RPMI8226 (cell line): ENCODE results near the gene CHCT1.
"Not testable (repeated sequence)": the region's sequence is repeated elsewhere in the genome, so short reads cannot be mapped to it uniquely, and the experiment has no call there.

ENCODE experiments used
- DNase-seq: peaks from one replicate; pipeline ENCODE4 v3.0.0-alpha.2; 2015

CHCT1 gene

DNA sequence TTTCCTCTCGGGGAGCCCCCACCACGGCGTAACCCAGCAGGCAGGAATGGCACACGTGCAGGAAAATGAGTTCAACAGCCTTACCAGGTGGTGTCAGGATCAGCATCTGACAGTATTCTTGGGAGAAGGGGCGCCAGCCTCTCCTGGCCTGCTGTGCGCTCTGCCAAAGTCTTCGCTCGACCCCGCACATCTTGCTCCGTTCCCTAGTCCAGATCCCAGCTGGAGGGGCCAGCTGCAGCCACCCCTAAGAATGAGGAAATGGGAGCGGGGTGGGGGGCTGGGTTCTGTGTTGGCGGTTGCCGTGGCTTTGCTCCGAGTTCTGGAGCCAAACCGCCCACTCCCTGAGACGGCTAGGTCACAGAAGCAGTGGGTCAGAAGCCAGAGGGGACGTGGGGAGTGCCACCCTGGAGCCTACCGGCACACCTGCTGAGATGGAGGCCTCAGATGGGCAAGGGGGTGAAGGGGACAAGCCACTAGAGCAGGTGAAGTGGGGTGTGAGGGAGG is at the start of gene CHCT1:
CHCT1 (plus strand) TSS at position 328 of the 504 bp plus-strand sequence; CDS start at position 432, 104 bp downstream.
- DNase-seq, result no peak

DNA sequence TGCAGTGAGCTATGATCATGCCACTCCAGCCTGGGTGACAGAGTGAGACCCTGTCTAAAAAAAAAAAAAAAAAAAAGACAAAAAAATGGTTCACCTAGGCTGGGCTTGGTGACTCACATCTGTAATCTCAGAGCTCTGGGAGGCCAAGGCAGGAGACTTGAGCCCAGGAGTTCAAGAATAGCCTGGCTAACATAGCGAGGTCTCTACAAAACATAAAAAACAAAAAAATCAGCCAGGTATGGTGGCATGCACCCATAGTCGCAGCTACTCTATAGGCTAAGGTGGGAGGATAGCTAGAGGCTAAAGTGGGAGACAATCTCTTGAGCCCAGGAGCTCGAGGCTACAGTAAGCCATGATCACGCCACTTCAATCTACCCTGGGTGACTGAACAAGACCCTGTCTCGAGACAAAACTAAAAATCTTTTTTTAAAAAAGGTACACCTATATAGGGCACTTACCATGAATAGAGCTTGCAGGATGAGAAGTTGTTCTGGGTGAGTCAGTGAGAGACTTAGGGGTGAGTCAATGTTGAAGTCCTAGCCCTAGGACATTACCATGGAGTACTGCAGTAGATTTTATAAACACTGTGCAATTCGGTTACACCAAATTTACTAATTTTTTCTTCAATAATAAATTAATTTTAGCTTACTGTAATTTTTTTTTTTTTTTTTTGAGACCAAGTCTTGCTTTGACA is 49.4 kb upstream of the CHCT1 start:
- DNase-seq, result no peak

DNA sequence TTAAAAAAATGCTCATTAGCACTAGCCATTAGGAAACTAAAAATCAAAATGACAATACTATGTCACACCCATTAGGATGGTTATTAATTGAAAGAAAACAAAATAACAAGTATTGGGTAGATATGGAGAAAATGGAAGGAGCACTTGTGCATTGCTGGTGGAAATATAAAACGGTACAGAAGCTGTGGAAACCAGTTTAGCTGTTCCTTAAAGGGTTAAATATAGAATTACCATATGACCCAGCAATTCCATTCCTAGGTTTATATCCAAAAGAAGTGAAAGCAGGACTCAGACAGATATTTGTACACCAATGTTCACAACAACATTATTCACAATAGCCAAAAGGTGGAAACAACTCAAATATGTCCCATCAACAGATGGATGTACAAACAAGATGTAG is 44.1 kb upstream of the CHCT1 start:
- not testable (repeated sequence) for DNase-seq

DNA sequence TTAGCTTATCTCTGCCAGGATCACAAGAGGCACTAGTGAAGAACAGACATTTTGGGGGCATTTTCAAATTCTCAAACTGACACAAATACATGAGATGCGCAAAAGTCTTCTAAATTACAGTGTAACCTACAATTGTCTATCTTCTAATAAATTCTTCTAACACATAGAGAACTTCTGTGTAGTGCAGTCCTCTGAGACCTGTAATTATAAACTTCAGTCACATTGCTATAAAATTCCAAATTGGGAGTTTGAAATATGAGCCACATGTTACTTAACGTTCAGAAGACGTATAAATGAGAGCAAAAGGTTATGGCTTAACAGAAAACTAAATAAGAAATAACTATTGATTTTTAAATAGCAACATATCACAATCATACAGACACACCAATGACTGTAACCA is 42.8 kb upstream of the CHCT1 start:
- DNase-seq, result not testable (repeated sequence)

DNA sequence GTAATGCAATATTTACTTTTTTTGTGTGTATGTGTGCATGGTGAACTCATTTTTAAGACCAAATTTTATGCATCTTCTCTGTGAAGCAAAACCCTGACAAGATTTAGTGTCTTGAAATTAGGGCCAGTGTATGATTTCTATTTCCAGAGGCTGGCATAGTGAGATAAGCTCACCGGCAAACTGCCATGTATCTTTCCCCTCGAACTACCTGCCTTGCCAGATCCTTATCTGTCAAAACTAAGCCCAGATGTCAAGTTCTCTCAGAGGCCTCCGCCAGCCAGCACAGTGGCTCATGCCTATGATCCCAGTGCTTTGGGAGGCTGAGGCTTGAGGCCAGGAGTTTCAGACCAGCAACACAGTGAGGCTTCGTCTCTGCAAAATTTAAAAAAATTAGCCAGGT is 40.3 kb upstream of the CHCT1 start:
- DNase-seq, result no peak

DNA sequence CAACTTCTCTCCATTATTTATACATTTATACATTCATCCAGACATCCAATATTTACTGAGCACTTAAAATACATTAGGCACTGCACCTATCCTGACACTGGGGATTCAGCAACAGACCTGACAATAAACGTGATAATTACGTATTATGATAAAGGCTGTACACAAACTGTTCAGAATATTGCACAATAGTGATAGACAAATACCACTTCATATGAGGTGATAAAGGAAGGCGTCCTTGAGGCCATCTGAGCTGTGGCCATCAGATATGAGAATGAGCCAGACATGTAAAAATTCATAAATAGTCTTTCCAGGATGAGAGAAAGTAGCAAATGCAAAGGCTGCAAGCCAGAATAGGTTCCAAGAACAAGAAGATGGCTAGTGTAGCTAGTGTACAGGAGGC is 38.9 kb upstream of the CHCT1 start:
- DNase-seq, result no peak

DNA sequence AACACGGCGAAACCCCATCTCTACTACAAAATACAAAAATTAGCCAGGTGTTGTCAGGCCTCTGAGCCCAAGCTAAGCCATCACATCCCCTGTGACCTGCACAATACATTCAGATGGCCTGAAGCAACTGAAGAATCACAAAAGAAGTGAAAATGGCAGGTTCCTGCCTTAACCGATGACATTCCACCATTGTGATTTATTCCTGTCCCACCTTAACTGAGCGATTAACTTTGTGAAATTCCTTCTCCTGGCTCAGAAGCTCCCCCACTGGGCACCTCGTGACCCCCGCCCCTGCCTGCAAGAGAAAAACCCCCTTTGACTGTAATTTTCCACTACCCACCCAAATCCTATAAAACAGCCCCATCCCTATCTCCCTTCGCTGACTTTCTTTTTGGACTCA is 37.4 kb upstream of the CHCT1 start:
- not testable (repeated sequence) for DNase-seq

DNA sequence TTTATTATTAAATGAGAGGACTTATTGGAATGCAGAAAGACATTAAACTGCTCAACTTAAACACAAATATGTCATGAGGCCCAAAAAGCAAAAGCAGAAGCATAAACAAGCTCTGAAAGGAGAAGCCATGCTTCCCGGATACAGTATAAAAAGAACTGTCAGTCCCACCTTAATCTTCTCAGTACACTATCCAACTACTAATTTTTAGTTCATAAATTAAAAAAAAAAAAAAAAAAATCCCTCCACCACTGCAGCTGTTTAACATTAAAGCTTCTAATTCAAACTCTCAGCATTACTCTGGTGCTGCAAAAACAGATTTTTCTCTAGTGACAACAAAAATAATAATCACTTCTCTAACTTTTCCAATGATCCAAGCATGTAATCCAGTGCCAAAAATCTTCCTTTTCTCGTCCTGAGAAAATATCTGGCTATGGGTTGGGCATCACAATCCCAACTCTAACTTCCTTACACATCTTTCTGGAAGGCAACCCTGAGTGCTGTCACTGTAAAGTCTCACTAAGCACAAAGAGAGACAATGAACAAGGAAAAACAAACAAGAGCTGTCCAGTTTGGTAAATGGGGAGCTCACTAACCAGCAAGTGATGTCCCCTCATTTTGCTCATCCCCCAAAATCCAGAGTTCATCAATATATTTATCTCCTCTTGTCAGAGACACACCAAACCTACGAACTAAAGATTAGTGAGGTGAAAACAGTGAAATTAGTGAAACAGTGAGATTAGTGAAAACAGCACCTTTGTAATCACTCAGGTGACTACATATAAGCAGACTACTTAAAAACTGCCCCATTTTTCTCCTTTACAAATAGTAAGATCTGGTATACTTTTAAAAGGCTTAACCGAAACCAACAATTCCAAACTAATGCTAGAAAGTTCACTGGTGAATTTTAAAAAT is 35.9 kb upstream of the CHCT1 start:
- no peak for DNase-seq

DNA sequence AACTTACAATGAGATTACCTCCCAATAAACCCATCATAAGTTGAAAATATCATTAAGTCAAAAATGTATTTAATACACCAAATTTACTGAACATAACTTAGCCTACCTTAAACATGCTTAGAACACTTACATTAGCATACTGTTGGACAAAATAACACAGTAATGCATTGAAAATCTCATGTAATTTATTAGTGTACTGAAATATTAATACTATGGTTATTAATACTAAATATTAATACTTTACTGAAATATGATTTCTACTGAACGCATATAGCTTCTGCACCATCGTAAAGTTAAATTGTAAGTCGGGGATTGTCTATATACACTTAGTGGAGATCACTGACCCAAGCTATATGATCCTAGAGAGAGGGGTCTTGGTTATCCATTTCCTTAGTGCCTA is 34.6 kb upstream of the CHCT1 start:
- no peak for DNase-seq

DNA sequence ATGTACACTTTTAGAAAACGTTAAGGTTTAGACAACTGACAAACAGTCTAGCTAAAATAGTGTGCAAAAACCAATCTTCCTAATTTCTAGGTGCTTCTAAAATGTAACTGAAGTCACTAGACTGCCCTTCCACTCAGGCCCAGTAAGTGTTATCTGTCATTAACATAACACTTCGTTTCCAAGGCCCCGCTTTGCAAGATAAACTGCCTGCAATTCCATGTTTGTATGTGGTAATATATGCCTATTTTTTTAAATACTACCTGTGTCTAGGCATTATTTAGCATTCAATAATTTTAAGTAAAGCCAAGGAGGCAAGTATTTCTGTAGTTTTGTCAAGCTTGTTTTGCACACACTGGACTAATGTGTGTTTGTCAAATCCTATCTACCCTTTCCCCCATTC is 33.5 kb upstream of the CHCT1 start:
- no peak for DNase-seq

DNA sequence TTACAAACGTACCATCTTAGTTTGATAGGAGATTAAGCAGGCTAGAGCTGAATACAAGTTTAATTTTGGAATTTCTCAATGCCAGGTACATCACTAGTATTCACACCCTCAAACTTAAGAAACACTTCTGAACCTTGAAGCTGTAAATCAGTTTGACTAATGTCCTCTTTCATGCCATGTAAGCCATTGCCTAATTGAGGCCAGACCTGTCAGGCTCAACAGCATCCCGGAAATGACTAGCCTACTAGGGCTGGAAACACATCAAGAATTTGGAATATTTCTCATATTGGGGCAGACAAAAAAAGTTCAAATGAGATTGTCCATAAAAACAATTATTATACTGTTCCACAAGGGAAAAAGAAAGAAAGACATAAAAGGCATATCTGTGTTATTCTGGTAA is 32.1 kb upstream of the CHCT1 start:
- DNase-seq, result no peak

DNA sequence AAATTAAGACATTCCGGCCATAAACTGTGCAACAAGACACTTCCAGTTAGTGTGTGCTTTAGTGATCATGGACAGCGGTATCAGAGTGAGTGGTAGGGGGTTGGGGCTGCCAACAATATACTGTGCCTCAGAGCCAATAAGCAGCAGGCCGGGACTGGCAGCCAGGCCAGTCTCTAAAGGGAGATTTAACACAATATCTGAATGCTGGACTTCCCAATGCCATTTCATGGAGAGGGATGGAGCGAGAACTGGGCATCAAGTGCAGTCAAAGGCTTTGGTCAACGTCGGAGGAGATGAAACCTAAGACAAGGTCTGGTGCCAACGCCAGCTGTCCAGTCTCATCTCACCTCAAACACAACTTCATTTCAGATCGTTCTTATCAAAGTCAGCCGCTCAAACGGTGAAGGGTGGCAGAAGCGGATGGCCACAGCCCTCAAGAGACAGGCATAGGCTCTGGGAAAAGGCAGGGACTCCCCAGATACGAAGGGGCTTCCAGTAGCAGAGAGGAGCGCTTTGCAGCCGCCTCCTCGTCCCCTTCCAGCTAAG is 31.3 kb upstream of the CHCT1 start:
- peak; percentile 42 for DNase-seq

DNA sequence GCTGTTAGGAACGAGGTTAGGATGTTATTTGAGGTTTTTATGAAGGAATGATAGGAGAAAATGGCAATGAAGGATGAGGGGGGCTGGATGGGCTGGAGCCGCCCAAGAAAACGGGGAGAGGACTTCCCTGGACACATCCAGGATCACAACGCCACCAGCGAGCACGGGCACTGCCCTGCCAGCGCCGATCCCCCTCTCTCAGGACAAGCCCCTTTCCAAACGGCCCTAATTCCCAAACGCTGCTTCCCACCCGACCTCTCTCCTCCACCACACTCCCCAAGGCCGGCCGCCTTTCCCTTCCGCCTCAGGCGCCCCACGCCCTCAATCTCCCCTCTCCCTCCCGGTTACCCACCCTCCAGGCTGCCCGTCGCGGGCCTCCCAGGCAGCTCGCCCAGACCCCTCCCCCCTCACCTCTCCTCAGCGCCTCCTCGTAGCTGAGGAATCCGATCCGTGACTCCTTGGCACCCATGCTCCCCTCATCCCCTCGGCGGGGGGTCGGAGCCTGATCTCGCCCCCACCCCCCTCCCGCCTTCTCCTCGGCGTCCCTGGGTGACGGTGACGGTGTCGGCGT is 30.7 kb upstream of the CHCT1 start:
- DNase-seq, result no peak

DNA sequence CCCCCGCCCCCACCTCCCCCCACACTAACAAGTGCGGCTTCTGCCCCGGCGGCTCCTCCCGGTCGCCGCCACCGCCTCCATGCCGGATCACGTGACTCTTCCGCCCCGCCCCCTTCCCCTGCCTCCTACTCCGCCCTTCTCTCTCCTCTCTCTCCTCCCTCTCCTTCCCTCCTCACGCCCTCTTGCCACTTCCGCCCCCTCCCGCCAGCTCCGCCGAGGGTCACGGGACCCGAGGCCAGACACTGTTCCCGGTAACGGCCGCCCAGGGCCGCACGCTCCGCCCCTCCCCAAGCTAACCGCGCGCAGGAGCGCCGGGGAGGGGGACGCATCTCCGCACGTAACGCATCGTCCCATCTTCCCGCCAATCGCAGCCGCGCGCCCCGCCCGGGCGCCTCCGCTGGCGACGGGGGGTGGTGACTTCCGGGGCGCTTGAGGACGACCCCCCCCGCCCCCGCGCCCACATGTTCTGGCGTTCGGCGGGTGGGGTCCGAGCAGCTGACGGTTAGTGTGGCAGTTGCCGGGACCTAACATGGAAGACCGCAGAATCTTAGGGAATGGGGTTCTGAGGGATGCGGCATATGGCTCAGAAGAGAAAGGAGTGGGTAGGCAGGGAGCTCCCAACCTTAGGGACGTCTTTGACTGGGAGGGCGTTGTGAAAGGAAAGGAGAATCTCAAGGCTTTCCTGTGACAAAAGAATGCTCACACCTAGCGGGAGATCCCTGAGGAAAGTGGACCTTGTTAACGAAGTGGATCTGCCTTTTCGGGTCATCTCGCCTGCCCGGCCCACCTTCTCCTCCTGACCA is 30.0 kb upstream of the CHCT1 start, which contains the start of gene USP32:
USP32 (minus strand) TSS at position 92 of the 803 bp plus-strand sequence. CDS start 194 bp downstream, outside the sequence.
- peak; percentile 98 for DNase-seq

DNA sequence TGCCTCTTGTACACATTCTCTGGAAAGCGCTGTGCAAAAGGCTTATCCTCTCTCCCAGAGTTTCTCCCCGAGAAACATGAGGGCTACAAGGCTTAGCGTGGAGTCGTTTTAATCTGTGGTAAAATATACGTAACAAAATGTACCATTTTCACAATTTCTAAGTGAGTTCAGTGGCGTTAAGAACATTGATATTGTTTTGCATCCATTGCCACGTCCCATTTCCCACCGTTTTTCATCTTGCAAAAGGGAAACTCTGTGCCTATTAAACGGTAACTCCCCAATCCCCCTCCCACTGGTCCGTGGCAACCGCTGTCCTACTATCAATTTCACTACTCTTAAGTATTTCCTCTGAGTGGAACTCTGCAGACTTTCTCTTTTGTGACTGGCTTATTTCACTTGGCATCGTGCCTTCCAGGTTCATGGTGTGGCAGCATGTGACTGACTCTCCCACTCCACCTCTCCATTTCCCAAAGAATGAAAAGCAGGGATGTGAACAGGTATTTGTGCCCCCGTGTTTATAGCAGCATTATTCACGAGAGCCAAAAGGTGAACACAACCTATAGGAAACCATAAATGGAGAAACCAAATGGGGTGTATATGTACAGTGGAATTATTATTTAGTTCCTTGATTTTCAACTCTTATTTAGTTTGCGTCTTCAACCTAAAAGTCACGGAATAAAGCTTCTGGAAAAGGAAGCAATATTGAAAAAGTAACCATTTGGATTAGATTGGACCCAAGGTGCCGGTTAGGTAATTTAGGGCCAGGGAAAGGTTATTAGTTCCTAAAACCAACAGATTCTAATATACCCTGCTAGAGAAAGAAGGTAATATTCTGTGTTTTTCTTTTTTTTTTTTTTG is 29.2 kb upstream of the CHCT1 start:
- DNase-seq, result peak; percentile 69

DNA sequence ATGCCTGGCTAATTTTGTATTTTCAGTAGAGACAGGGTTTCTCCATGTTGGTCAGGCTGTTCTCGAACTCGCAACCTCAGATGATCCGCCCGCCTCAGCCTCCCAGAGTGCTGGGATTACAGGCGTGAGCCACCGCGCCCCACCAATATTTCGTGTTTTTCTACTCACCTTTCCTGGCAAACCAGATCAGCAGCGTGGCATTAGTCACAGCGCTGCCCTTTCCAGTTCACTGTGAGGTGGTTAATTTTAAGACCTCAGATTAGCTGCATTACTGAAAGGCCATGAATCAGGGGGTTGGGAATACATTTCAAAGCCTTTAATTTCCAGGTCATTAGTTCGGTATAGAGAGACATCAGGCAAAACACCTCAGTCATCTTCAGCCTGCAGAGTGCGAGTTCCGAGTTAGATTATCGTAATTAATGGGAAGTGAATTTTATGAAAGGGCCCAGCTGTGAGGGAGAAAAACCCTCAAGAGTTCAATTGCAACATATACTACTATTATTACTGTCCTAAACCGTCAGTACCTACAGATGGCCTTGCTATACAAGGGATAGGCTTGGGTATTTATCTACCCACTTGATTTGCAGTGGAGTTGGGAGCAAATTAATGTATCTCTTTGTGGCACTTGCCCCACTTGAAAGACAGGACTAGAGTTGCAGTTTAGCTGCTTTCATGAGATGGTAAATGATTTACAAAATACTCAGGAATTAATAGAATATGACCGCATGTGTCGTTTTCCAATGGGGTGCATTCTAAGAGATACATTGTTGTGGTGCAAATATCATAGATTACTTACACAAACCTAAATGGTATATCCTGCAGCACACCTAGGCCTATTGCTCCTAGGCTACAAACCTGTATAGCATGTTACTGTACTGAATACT is 28.2 kb upstream of the CHCT1 start:
- no peak for DNase-seq

DNA sequence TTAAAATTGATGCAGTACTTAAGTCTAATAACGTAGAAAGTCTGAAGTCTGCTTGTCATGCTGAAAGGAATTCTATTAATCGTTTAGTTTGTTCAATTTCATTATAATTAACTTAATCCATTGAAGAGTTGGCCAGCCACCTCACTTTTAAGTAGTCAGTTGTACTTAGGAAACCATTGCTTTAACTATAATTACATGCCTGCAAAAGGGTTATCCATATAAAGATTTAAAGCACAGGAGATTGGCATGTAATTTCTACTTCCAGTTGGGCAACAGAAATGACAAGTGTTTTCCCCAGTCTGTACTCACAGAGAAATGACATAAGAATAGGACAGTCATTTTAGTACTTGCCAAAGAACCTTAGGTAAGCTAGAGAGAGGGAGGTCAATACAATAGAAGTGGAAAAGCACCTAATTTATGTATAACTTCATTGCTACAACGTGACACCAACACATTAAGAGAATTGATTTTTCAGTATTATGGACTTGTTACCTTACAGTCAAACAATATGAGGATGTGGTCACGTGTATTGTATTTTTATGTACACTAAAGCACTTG is 26.7 kb upstream of the CHCT1 start:
- DNase-seq, result no peak

DNA sequence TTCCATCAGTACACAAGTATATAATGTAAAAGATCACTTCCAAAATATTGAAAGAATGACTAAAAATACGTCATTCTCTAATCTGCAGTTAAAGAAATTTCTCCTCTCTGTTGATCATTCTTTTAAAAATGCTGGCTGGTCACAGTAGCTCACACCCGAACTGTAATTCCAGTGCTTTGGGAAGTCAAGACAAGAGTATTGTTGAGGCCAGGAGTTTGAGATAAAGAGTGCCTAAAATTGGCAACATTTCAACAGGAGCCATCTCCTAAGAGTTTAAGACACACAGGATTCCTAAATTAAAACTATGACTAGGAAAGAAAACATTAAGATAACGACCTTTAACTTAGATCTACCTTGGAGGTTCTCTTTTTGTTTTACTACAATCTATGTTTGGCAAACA is 25.9 kb upstream of the CHCT1 start:
- DNase-seq, result no peak

DNA sequence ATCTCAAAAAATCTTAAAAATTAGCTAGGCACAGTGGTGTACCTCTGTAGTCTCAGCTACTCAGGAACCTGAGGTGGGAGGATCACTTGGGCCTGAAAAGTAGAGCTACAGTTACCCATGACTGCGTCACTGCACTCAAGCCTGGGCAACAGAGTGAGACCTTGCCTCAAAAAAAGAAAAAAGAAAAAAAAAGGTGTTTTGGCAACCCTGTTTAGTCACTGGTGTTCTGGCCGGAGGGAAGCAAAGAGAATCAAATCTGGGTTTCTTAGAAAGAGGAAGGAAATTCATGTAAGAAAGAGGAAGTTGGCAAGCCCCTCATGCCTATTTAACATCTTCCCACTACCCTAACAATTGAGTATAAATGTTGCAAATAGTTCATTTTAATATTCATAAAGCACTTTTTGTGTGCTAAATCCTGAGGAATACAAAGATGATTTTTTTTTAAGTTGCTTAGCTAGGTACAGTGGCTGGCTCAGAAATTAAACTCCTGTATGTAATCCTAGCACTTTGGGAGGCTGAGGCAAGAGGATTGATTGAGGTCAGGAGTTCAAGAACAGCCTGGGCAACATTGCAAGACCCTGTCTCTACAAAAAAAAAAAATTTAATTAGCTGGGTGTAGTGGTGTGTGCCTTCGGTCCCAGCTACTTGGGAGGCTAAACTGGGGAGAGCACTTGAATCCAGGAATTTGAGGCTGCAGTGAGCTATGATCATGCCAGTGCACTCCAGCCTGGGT is 23.9 kb upstream of the CHCT1 start:
- DNase-seq, result peak; percentile 62
